Endometrial microvascular endothelial cells (primary cell): ENCODE results near the gene NR3C2. TPM values are rescaled to one million over a fixed set of nuclear protein-coding genes. Genes with fewer than 3 reads are reported as not detected.
"Not testable (repeated sequence)": the region's sequence is repeated elsewhere in the genome, so short reads cannot be mapped to it uniquely, and the experiment has no call there.

Experiments used
- in situ Hi-C: cut with HindIII; loops from 2 replicates; pipeline ENCODE4 v1.10.0; 2017; ENCODE audit warnings: low sequenced_read_pairs, low pct_unique_long_range_greater_than_20kb; ENCODE audit errors: inconsistent ontology term
- total RNA-seq: library from RNA; depleted of rRNA; stranded (reverse); fragments of >200 nt; gene quantifications from one replicate; pipeline ENCODE4 v1.2.3, GENCODE V29; 2015; ENCODE audit errors: inconsistent ontology term

NR3C2 gene
- total RNA-seq, 1 donor from 2014 or later: 21.8 TPM

DNA sequence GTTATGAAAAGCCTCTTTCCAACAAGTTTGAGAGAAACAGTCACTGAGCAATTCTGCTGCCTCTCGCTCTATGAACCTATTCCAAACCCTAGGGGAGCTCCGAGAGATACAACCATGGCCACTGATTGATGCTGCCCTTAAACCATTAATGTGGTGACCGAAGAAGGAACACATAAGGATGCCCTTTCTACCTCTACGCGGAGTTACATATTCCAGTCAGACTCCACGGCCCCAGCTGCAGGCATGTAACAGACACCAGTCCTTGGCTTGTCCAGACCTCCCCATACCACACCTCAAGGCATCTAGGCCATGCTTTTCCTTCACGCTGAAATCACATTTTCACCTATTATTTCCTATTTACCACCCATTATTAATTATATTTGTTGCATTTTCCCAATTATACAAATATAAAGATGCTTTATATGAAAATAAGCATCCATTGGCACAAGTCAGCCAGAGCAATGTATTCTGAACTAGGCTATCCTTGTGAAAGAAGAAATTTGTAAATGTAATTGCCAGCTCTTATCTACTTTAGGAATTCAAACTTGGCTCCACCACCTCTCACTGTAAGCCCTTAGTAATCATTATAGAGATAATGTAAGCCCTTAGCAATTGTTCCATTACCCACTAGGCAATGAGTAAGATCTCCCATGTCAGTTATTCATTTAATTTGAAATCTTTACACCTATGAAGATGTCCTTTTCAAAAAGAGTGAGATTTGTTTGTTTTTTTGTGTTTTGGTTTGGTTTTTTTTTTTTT is 338.4 kb downstream of the NR3C2 start:
- in situ Hi-C loops: no loop called here

DNA sequence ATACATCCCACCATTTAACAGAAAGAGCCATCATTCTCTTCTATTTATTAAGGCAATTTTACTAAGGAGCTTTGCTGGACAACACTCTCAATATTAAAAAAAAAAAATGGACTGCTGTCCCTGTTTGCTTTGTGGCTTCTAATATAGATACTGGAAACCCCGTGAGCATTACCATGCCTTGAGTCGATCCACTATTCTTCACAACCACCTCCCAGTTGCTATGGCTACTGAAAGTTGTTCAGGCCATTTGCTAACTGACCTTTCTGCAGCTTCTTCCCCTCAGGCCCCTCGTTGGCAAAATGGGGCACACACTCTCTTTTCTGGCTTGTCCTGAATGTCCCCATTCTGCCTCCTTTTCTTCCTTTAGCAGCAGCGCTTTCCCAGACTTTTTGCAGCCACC is 340.4 kb downstream of the NR3C2 start:
- in situ Hi-C loops: no loop called here

DNA sequence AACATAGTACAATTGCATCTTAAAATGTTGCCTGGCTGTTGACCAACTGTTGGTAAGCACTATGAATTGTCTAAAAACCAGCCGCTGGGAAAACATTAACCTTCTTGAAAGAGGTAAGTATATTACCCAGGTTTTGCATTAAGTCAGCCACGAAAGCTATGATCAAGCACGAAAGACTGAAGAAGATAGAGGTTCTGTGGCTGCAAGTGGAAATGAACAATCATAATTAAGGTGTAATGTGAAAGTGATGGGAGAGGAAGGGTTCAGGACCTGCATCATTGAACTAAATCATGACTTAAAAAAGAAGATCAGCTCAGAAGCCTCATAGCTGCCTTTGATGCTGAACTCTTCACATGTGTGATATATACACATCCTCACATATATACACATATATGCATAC is 341.0 kb downstream of the NR3C2 start:
- in situ Hi-C loops: no loop called here

DNA sequence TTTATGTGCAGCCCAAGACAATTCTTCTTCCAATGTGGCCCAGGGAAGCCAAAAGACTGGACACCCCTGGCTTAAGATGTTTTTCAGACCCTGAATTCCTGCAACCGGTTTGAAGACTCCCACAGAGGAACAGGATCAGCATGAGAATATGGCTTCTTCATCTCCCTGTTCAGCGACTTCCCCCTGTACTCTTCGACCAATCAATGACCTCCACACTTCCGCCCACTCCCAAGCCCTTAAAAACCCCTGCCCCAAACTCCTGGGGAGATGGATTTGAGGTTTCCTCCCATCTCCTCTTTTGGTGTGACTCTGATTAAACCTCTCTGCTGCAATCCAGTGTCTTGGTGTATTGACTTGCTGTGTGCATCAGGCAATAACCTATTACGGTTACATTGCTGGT is 344.4 kb downstream of the NR3C2 start:
- in situ Hi-C loops: no loop called here

DNA sequence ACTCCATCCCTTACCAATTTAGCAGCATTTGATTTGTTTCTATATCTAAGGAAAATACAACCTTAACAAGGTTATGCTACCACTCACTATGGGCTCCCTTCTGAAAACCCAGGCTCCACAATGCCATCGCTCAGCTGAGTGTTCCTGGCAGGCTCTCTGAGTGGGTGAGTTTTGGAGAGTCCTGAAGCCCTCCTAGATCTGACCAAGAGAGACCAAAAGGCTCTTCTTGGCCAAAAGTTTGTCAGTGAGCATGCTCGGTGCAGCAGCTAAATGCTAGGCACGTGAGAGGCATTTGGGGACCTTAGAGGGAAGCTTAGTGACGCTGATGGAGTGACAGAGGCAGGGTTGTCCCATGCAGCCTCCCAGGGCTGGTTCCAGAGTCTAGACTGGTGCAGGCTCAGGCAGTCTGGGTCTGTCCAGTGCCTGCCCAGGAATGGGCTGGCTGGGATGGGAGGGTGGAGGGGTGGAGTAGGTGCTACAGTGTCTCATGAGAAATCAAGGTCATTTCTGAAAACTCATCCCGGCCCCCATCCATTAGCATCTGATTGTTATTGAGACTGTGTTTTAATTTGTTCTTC is 346.8 kb downstream of the NR3C2 start:
- in situ Hi-C loops: no loop called here

DNA sequence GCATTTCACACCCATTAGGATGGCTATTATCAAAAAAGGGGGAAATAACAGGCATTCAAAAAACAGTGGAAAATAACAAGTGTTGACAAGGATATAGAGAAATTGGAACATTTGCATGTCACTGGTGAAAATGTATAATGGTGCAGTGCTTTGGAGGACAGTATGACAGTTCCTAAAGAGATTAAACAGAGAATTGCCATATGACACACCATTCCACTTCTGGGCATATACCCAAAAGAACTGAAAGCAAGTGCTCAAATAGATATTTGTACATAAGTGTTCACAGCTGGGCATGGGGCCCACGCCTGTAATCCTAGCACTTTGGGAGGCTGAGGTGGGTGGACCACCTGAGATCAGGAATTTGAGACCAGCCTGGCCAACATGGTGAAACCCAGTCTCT is 348.1 kb downstream of the NR3C2 start:
- in situ Hi-C loops: no loop called here

DNA sequence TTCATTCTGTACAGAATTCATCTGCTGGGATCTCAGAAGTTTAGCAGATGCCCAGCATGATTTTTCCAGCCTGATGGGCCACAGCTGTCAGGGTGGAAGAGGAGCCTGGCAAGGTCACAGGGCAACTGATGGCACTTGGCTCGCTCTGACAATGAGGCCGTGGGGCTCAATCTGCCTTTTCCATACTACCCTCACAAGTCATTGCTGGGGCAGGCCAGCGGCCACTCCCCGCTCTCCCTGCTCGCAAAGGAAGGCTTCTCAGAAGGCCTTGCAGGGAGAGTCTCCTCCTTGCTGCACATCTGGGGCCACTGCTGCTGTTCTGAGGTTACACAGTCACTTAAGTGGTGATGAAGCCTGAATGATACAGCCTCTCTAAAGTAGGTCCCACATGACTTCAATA is 349.1 kb downstream of the NR3C2 start:
- in situ Hi-C loops: no loop called here

DNA sequence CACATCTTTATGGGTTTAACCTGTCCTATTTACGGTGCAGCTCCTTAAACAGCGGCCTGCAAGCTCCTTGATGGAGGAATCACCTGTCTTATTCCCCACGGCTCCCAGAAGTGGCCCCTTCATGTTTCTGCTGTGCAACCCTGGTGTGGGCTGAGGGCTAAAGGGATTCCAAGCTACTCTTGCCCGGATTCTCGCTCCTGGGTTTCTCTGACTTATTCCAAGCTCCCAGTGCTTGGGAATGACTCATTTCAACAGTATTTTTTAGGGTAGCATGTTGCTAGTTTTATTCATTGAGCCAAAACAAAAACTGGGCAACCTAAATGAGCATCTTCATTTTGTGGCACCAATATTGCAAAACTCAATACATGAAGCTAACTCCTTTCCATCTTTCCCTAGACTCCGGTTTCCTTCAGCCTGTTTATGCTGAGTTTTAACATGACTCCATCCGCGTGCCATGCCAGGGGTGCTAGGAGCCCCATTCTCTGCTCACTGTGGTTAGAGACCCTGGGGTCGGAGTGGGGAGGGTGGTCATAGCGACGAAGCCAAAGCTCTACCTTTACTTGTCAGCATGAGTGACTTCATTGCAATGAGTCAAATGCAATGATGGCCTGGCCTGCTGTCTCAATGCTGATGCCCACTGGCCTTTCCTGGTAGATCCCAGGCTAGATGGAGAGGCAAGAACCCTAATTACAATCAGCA is 349.7 kb downstream of the NR3C2 start:
- in situ Hi-C loops: no loop called here

DNA sequence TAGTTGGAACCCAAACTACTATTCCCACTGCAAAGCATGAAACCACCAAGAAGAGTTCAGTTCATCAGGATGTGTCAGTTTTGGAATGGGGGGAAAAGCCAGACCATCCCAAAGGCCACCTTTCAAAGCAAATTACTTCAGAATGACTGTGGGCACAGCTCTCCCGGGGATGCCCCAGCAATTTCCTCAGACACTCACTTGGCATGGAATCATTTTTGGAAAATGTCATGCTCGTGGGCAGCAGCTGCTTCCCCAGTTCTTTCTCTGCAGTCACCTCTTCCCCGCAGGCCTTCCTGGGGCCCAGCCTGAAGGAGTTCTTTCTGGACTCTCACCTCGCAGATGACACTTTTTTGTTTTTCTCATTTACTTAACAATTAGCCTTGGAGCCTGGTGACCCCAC is 350.3 kb downstream of the NR3C2 start:
- in situ Hi-C loops: no loop called here

DNA sequence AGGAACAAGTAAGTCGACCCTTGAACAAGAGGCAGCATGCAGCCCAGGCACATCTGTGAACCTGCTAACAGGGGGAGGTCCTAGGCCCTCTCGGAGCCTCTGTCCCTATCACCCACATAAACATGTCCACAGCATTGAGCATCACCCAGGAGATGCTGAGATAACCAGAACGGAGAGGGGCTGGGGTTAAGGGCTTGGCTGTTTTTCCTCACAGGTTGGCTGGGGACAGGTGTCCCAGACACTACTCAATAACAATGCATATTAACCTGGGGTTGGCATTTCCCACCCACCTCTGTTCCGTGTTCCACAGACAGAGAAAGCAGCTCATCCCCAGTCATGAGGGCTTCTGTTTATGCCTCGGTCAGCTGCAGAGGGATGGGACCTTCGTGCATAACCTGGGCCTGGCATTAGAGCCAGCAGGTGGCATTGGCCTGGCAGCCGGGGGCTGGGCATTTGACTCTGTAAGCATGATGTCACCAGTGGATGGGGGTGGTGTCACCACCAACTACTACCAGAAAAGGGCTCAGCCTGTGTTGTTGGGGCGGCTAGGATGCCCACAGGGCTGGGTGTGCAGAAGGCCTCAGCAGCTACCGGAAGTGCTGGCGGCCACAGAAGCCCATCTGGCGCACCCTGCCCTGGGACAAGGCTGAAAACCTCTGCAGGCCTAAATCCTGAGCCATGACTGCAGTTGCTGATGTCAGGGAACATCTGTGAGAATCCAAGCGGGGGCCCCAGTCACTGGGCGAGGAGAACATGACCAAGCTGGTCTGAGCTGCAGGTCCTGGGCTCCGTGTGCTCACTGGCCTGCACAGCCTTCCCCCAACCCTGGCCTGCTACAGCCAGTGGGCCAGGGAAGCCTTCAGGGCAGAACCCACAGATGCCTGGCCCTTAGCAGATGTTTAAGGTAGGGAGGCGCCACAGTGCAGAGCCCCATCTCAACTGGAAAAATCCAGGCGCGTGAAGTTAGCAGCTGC is 351.4 kb downstream of the NR3C2 start:
- in situ Hi-C loops: no loop called here

DNA sequence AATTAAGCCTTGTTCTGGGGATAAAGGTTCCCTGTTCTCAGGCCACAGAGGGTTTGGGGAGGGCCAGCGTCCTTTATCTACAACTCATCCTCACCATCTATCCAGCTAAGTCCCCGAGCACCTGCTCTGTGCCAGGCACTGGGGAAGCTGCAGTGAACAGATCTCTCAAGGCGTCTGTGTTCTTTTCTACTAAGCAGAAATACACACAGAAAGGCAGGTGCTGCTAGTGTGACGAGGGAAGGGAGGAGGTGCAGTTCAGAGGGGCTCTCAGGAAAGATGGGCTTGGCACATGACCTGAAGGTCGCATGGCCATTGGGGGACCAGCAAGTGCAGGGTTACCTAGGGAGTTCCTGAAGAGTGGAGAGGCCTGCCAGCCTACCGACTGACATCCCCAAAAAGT is 352.2 kb downstream of the NR3C2 start:
- in situ Hi-C loops: no loop called here

DNA sequence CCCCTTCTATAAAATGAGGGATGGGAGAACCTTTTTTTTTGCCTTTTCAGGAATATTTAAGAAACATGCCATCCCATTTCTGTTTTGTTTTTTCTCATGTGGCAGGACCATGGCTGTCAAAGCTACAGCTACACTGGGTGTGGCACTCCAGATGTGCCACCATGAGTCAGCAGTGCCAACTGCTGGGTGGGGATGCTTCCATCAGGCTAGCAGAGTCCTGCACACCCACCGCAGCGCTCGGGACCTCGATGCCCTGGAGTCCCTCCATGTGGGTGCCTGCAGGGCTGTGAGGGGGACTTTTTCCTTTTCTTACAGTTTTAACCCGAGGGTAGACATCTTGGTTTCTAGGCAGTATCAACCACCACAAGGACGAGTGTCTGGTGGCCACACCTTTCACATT is 352.6 kb downstream of the NR3C2 start:
- in situ Hi-C loops: no loop called here

DNA sequence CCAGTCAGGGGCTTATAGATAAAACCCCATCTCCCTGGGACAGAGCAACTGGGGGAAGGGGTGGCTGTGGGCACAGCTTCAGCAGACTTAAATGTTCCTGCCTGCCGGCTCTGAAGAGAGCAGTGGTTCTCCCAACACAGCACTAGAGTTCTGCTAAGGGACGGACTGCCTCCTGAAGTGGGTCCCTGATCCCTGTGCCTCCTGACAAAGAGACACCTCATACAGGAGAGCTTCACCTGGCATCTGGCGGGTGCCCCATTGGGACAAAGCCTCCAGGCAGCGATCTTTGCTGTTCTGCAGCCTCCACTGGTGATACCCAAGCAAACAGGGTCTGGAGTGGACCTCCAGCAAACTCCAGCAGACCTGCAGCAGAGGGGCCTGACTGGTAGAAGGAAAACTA is 359.1 kb downstream of the NR3C2 start:
- in situ Hi-C loops: not testable (repeated sequence)

DNA sequence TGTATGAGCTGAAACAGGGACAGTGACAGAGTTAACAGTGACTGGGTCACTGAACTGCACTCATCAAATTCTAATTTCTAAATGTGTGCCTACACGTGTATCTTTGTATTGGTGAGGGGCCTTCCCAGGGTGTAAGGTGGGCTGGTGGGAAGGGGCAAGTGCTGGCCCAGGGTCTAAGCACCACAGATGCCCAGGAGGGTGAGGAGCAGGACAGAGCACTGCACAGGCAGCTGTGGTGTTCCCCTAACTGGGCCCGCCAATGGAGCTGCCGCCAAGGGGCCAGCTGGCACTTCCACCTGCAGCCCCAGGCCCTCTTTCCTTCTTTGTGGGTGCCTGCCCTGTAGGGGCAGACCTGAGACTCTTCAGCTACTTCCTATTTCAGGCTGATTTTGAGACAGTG is 360.5 kb downstream of the NR3C2 start:
- in situ Hi-C loops: no loop called here

DNA sequence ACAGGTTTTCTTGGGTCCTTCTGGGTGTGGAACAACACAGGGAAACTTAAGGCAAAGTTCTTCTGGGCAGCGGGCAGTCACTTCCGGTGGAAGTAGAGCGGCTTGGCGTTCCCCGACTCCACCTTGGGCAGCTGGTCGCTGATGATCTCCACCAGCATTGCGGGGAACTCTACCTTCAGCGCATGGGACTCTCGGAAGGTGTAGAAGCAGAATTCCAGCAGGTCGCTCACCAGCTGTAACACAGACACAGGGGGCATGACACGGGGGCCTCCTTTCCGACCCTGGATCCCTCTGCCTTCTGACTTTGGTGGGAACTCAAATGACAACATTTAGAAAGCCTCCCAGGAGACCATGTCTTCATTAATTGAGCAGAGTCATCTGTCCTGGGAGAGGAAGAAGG is 360.9 kb downstream of the NR3C2 start:
- in situ Hi-C loops: no loop called here

DNA sequence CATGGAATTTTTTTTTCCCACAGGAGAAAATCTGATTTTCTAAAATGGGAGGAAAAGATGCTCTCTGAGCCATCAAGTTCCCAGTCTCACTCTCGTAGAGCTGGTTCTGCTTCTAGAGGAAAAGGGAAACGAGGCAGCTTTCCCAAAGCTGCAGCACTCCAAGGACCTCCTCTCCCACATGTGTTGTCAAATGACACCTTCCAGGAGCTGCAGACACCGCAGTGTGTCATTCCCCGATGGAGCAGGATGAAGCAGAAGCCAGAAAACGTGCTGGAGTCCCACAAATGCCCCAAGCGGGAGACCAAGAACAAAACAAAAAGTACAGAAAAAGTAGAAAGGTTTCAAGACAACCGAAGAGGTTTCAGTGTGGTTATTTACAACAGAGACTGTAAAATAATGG is 362.3 kb downstream of the NR3C2 start:
- in situ Hi-C loops: no loop called here

DNA sequence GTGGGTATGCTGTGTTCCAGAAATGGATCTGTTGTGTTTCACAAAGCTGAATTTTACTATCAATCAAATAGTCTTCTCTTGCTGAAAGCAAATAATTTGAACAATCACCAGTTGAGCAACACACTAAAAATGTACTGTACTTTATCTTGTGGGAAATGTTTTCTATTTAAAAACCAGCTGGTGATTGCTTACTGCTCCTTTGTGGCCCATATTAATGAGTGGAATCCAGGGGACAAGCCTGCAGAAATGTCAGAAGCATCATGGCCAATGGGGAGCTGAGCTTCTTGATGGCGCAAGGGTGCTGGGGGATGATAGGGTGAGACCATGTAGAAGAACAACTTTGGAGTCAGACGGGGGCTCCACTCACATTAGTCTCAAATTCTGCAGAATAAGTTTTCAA is 364.2 kb downstream of the NR3C2 start:
- in situ Hi-C loops: no loop called here

DNA sequence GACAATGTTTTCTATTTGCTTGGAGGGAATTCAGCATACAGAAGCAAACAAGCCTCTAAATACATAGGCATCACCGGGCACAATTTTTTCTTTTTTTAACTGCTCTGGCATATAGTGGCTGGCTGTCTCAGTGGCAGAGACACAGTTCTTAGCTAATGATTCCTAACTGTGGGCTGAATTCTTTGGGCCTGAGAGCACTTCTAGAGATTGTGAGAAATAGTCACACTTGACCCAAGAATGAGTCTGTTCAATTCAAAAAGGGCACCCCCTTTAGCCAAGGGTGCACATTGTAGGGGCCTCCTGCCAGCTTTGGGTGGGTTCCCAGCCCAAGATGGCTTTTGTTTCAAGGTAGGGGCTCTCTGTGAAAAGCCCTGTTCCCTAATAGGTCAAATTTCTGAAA is 364.6 kb downstream of the NR3C2 start:
- in situ Hi-C loops: no loop called here

DNA sequence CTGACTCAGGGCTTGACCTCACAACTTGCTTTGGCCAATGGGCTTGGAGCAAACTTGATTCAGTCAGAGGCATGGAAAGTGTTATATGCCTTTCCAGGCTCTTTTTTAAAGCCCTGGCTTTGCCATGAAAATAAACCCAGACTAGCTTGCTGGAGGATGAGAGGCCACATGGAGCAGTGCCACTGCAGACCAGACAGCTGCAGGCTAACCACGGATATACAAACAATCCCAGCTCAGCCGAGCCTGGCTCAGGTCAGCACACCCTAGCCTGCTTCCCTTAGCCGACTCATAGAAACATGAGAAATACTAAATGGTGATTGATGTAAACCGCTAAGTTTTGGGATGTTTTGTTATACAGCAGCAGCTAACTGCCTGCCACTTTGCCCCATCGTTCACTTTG is 365.2 kb downstream of the NR3C2 start:
- in situ Hi-C loops: no loop called here
